HCT116 (cell line): ENCODE results near the gene STK16.

Experiments used
- CEBPB ChIP-seq: IDR thresholded peaks from 2 replicates; pipeline ENCODE4 v1.6.1; 2012; ENCODE audit warnings: low read depth
- EZH2 ChIP-seq: fragments of 200-600 bp; sonication (generic); IDR thresholded peaks from 2 replicates; pipeline ENCODE4 v1.6.1; 2017; ENCODE audit warnings: antibody characterized with exemption, mixed run types
- POLR2A ChIP-seq: IDR thresholded peaks from 2 replicates; pipeline ENCODE4 v1.7.0; 2011; ENCODE audit warnings: borderline replicate concordance; ENCODE audit not compliant: insufficient read depth, insufficient read length; ENCODE audit errors: extremely low read depth
- POLR2AphosphoS5 ChIP-seq: IDR thresholded peaks from 2 replicates; pipeline ENCODE4 v1.6.1; 2011; ENCODE audit warnings: mild to moderate bottlenecking, low read depth, low read length, moderate library complexity
- RAD21 ChIP-seq: IDR thresholded peaks from 2 replicates; pipeline ENCODE4 v1.6.1; 2012; ENCODE audit warnings: low read depth, mild to moderate bottlenecking
- SRF ChIP-seq: IDR thresholded peaks from 2 replicates; pipeline ENCODE4 v1.6.1; 2012; ENCODE audit warnings: low read depth
- TF ChIP-seq, protein P1 (sequence below), 3 experiments: fragments of 200-600 bp in 1 of 3; sonication (generic) in 1 of 3; IDR thresholded peaks in 2 of 3; conservative IDR thresholded peaks in 1 of 3; 2 replicates each; pipeline ENCODE4 v1.5.1; 2012 to 2017; ENCODE audit warnings: low read depth in 2 of 3, low read length in 2 of 3, antibody characterized with exemption in 1 of 3, borderline replicate concordance in 1 of 3, control low read depth in 1 of 3, mild to moderate bottlenecking in 1 of 3, mixed read lengths in 1 of 3, mixed run types in 1 of 3, moderate library complexity in 1 of 3; ENCODE audit not compliant: insufficient read depth in 1 of 3

DNA sequence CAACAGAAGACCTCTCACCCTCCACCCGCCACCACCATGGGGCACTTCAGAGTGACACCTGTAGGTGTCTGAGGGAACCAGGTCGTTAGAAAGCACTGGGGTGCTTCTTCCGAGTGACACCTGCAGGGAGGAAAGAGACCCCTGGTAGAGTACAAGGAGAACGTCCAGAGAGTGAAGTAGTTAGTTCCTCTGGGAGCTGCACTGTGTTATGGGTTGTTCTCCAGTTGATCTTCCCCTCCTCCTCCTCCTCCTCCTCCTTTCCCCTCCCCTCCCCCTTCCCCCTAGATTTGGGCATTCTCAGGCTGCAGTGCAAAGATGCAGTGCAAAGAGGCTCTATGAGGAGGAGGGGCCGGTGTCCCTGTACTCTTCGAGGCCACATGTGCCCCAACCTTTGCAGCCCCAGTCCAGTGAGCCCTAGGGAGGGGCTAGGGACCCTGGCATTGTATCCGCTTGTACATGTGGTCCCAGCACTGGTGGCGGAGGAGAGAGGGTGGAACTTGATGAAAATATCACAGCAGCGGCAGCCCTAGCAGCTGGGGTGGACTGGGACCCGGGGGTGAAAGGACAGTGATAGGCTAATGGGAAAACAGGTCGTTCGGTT lies 34.7 kb downstream of the STK16 start:
- TF ChIP-seq EZH2 (no peak), POLR2A (no peak), CEBPB (no peak), POLR2AphosphoS5 (no peak), SRF (no peak), RAD21 (no peak)
- TF ChIP-seq, protein P1, sequence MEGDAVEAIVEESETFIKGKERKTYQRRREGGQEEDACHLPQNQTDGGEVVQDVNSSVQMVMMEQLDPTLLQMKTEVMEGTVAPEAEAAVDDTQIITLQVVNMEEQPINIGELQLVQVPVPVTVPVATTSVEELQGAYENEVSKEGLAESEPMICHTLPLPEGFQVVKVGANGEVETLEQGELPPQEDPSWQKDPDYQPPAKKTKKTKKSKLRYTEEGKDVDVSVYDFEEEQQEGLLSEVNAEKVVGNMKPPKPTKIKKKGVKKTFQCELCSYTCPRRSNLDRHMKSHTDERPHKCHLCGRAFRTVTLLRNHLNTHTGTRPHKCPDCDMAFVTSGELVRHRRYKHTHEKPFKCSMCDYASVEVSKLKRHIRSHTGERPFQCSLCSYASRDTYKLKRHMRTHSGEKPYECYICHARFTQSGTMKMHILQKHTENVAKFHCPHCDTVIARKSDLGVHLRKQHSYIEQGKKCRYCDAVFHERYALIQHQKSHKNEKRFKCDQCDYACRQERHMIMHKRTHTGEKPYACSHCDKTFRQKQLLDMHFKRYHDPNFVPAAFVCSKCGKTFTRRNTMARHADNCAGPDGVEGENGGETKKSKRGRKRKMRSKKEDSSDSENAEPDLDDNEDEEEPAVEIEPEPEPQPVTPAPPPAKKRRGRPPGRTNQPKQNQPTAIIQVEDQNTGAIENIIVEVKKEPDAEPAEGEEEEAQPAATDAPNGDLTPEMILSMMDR (IDR thresholded peaks at IDR 0.05 in 2 of 3, conservative IDR thresholded peaks at IDR 0.05 in 1 of 3; ENCODE audit: borderline replicate concordance in 1 of 3, insufficient read depth in 1 of 3, low read depth in 2 of 3, low read length in 2 of 3) = peak in 1 of 3 experiments; percentile 1; a peak in 1 of 6 replicates
